Measurements from ENCODE around the gene SEM1.
"Not testable (repeated sequence)": the region's sequence is repeated elsewhere in the genome, so short reads cannot be mapped to it uniquely, and the experiment has no call there.

SEM1 gene

GRCh38 chr7:96723622-96724021 is 14.0 kb upstream of the SEM1 start:
- H3K4me2 ChIP-seq (ENCODE audit: low read length), result no peak overlapping the region

GRCh38 chr7:96722928-96723327 is 13.3 kb upstream of the SEM1 start:
- not testable (repeated sequence) for H3K9ac ChIP-seq (ENCODE audit: low read length); H3K9me3 ChIP-seq (ENCODE audit: low read length); H3K9me2 ChIP-seq (ENCODE audit: low read depth, low read length); H3K36me3 ChIP-seq (ENCODE audit: insufficient read depth, low read length); H3K79me2 ChIP-seq (ENCODE audit: insufficient read depth, low read length); H3K4me3 ChIP-seq (ENCODE audit: low read depth, low read length, poor library complexity, severe bottlenecking); H3K4me2 ChIP-seq (ENCODE audit: low read length); H3K4me1 ChIP-seq (ENCODE audit: insufficient read depth, low read length, severe bottlenecking); H3F3A ChIP-seq (ENCODE audit: insufficient read depth, low read length); H3K27ac ChIP-seq (ENCODE audit: low read depth, low read length, poor library complexity, severe bottlenecking); H3K27me3 ChIP-seq (ENCODE audit: insufficient read depth, low read length); H2AFZ ChIP-seq (ENCODE audit: low read length); H4K20me1 ChIP-seq (ENCODE audit: insufficient read depth, low read length)

More at GRCh38 chr7:96723622-96724021, 14.0 kb upstream of the SEM1 start:
- Histone ChIP-seq H3F3A (ENCODE audit: insufficient read depth, low read length) (no peaks in the 10 kb centered on the region), H3K36me3 (ENCODE audit: insufficient read depth, low read length) (no peaks in the 10 kb centered on the region), H3K79me2 (ENCODE audit: insufficient read depth, low read length) (no peaks in the 10 kb centered on the region), H3K9me3 (ENCODE audit: low read length) (no peaks in the 10 kb centered on the region), H2AFZ (ENCODE audit: low read length) (no peak overlapping the region), H3K27me3 (ENCODE audit: insufficient read depth, low read length) (no peaks in the 10 kb centered on the region), H3K9ac (ENCODE audit: low read length) (no peak overlapping the region), H3K4me3 (ENCODE audit: low read depth, low read length, poor library complexity, severe bottlenecking) (no peak overlapping the region), H3K27ac (ENCODE audit: low read depth, low read length, poor library complexity, severe bottlenecking) (no peak overlapping the region), H3K9me2 (ENCODE audit: low read depth, low read length) (no peaks in the 10 kb centered on the region), H3K4me1 (ENCODE audit: insufficient read depth, low read length, severe bottlenecking) (no peaks in the 10 kb centered on the region), H4K20me1 (ENCODE audit: insufficient read depth, low read length) (no peaks in the 10 kb centered on the region)
- TF ChIP-seq EZH2 (IDR thresholded peaks at IDR 0.05; ENCODE audit: borderline replicate concordance, low read length) (no peak), CTCF (IDR thresholded peaks at IDR 0.05; ENCODE audit: low read length) (no peak)

GRCh38 chr7:96720843-96721242 is 11.2 kb upstream of the SEM1 start:
- no peaks in the 10 kb centered on the region for H3K79me2 ChIP-seq (ENCODE audit: insufficient read depth, low read length)
- H3F3A ChIP-seq (ENCODE audit: insufficient read depth, low read length), result no peaks in the 10 kb centered on the region
- no peaks in the 10 kb centered on the region for H3K27me3 ChIP-seq (ENCODE audit: insufficient read depth, low read length)
- no peaks in the 10 kb centered on the region for H4K20me1 ChIP-seq (ENCODE audit: insufficient read depth, low read length)
- no peak overlapping the region for H3K27ac ChIP-seq (ENCODE audit: low read depth, low read length, poor library complexity, severe bottlenecking)
- H3K4me3 ChIP-seq (ENCODE audit: low read depth, low read length, poor library complexity, severe bottlenecking), result no peak overlapping the region
- no peaks in the 10 kb centered on the region for H3K4me1 ChIP-seq (ENCODE audit: insufficient read depth, low read length, severe bottlenecking)
- TF ChIP-seq CTCF (IDR thresholded peaks at IDR 0.05; ENCODE audit: low read length), result no peak
- no peak for TF ChIP-seq EZH2 (IDR thresholded peaks at IDR 0.05; ENCODE audit: borderline replicate concordance, low read length)
- peaks cover 9% of the 10 kb centered on the region; the same call in 1 of the 2 replicates for H3K9me3 ChIP-seq (ENCODE audit: low read length)
- H2AFZ ChIP-seq (ENCODE audit: low read length), result no peak overlapping the region
- no peaks in the 10 kb centered on the region for H3K36me3 ChIP-seq (ENCODE audit: insufficient read depth, low read length)
- no peak overlapping the region for H3K4me2 ChIP-seq (ENCODE audit: low read length)
- H3K9ac ChIP-seq (ENCODE audit: low read length), result no peak overlapping the region
- no peaks in the 10 kb centered on the region for H3K9me2 ChIP-seq (ENCODE audit: low read depth, low read length)

GRCh38 chr7:96719164-96719563 is 9.5 kb upstream of the SEM1 start:
- Histone ChIP-seq H3K4me3 (ENCODE audit: low read depth, low read length, poor library complexity, severe bottlenecking) (no peak overlapping the region), H3K4me1 (ENCODE audit: insufficient read depth, low read length, severe bottlenecking) (no peaks in the 10 kb centered on the region), H3K4me2 (ENCODE audit: low read length) (no peak overlapping the region), H3K79me2 (ENCODE audit: insufficient read depth, low read length) (no peaks in the 10 kb centered on the region), H4K20me1 (ENCODE audit: insufficient read depth, low read length) (no peaks in the 10 kb centered on the region), H3K27me3 (ENCODE audit: insufficient read depth, low read length) (no peaks in the 10 kb centered on the region), H3K9ac (ENCODE audit: low read length) (no peak overlapping the region), H3K36me3 (ENCODE audit: insufficient read depth, low read length) (no peaks in the 10 kb centered on the region), H3K27ac (ENCODE audit: low read depth, low read length, poor library complexity, severe bottlenecking) (no peak overlapping the region), H3F3A (ENCODE audit: insufficient read depth, low read length) (no peaks in the 10 kb centered on the region), H3K9me2 (ENCODE audit: low read depth, low read length) (no peaks in the 10 kb centered on the region), H2AFZ (ENCODE audit: low read length) (no peak overlapping the region), H3K9me3 (ENCODE audit: low read length) (peaks cover 9% of the 10 kb centered on the region; the same call in 1 of the 2 replicates)
- TF ChIP-seq CTCF (IDR thresholded peaks at IDR 0.05; ENCODE audit: low read length), result no peak
- TF ChIP-seq EZH2 (IDR thresholded peaks at IDR 0.05; ENCODE audit: borderline replicate concordance, low read length), result no peak

All from OCI-LY1 (cell line).